ENCODE data around the gene INPP5D.

Gene INPP5D

DNA sequence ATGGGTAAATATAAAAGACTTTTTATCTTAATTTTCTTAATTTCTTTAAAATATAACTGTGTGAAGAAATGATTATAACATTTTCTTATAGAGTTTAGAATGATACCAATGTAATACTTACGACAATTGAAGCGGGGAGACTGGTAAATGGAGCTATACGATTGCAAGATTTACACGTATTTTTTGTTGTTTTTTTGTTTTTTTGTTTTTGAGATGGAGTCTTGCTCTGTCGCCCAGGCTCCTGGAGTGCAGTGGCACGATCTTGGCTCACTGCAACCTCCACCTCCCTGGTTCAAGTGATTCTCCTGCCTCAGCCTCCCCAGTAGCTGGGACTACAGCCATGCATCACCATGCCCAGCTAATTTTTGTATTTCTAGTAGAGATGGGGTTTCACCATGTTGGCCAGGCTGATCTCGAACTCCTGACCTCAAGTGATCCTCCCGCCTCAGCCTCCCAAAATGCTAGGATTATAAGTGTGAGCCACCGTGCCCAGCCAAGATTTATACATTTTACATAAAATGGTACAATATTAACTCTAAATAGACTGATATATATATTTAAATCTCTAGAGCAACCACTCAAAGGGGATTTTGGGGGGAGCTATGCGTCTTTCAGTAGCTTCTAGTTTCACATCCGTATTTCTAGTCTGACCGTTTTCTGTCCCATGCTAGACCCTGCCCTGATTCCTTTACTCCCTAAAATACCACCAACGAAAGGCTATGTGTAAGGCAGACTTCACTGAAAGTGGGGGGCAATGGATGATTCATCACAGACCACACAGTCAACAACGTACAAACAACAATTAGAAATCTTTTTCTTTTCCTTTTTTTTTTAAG is 163.1 kb downstream of the INPP5D start:
- CTCF ChIA-PET, result interaction anchor here (0.7 kb wide), 1 partner anchor 170 kb away, joined by 3 read pairs; no protein-coding TSS in a partner anchor
- no peak overlapping the region for H3K27ac ChIP-seq
- POLR2A ChIA-PET (ENCODE audit: low non-redundant PET), result no interaction called here
- no peak for DNase-seq (ENCODE audit: low spot score)
- TF ChIP-seq, protein P1, sequence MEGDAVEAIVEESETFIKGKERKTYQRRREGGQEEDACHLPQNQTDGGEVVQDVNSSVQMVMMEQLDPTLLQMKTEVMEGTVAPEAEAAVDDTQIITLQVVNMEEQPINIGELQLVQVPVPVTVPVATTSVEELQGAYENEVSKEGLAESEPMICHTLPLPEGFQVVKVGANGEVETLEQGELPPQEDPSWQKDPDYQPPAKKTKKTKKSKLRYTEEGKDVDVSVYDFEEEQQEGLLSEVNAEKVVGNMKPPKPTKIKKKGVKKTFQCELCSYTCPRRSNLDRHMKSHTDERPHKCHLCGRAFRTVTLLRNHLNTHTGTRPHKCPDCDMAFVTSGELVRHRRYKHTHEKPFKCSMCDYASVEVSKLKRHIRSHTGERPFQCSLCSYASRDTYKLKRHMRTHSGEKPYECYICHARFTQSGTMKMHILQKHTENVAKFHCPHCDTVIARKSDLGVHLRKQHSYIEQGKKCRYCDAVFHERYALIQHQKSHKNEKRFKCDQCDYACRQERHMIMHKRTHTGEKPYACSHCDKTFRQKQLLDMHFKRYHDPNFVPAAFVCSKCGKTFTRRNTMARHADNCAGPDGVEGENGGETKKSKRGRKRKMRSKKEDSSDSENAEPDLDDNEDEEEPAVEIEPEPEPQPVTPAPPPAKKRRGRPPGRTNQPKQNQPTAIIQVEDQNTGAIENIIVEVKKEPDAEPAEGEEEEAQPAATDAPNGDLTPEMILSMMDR (conservative IDR thresholded peaks at IDR 0.05; ENCODE audit: low read depth), result no peak

DNA sequence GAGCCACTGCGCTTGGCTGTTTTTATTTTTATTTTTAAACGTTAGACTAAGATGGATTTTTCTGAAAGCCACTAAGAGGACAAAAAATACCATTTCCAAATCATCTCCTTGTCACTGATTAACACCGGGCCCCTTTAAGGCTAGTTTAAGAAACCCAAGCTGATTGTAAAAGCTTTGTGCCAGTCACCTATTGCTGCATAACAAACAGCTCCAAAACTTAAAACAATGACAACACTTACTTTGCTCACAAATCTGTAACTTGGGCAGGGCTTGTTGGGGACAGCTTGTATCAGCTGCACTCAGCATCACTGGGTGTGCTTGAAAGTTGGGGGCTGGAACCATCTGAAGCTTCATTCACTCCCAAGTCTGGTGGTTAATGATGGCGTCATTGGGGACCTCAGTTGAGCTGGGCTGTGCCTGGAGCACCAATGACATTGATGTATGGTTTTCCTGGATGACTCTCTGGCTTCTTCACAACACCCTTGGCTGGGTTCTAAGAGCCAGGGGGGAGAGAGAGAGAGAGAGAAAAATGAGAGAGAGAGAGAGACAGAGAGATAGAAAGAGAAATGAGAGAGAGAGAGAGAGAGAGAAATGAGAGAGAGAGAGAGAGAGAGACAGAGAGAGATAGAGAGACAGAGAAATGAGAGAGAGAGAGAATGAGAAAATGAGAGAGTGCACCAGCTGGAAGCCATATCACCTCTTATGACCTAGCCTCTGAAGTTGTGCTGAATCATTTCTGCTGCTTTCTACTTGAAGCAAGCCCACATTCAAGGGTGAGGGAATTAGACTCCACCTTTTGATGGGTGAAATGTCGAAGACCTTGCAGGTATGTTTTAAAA is 165.3 kb downstream of the INPP5D start:
- CTCF ChIA-PET, result no interaction called here
- no peak overlapping the region for H3K27ac ChIP-seq
- DNase-seq (ENCODE audit: low spot score), result no peak
- POLR2A ChIA-PET (ENCODE audit: low non-redundant PET), result no interaction called here
- TF ChIP-seq, protein P1 (conservative IDR thresholded peaks at IDR 0.05; ENCODE audit: low read depth), result no peak

DNA sequence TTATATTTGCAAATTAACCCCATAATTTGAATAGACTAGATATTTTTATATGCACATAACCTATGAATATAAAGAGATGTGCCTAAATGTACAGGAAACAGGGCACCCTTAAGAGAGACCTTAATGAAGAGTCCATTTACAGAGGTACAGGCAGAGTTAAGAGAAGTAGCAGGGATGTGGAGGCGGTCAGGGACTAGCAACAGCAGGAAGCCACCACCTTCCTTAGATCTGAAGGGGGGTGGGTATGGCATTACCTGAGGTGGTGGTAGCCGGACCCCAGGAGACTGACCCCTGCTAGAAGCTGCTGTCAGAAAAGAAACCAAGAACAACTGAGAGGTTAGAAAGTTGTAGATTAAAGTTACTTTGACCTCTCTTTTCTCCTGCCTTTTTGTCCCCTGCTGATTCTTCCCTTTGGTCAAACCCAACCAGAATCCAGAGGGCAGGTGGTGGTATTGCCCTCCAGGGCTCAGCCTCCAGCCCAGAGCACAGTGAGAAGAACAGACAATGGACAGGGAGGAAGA is 166.4 kb downstream of the INPP5D start:
- ChIA-PET POLR2A (ENCODE audit: low non-redundant PET) (no interaction called here), CTCF (no interaction called here)
- H3K27ac ChIP-seq, result no peak overlapping the region
- no peak for DNase-seq (ENCODE audit: low spot score)
- TF ChIP-seq, protein P1 (conservative IDR thresholded peaks at IDR 0.05; ENCODE audit: low read depth), result no peak

DNA sequence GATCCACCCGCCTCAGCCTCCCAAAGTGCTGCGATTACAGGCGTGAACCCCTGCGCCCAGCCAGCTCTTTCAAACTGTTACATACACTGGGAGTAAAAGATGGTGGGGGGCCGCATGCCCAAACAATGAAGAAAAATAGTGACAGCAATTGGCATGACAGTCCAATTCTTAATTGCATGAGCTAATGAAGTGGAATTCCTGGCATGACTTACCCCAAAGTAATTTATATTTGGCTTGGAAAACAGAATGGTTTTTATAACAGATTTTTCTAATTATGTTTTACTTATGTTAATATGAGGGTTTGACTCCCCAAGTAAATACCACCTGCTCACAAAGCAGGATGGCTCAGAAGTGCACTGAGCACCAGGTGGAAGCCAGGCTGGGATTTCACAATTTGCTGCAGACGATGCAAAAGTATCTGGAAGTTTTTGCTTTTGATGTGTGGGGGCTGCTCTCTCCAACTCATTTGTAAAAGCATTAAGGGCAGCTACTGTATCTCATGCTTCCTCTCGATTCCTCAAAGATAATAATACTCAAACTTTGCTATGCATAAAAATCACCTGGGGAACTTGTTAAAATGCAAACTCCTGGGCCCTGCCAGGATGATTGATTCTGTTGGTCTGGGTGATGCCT is 167.3 kb downstream of the INPP5D start:
- TF ChIP-seq, protein P1 (conservative IDR thresholded peaks at IDR 0.05; ENCODE audit: low read depth), result no peak
- CTCF ChIA-PET, result no interaction called here
- DNase-seq (ENCODE audit: low spot score), result no peak
- H3K27ac ChIP-seq, result no peak overlapping the region
- POLR2A ChIA-PET (ENCODE audit: low non-redundant PET), result no interaction called here

DNA sequence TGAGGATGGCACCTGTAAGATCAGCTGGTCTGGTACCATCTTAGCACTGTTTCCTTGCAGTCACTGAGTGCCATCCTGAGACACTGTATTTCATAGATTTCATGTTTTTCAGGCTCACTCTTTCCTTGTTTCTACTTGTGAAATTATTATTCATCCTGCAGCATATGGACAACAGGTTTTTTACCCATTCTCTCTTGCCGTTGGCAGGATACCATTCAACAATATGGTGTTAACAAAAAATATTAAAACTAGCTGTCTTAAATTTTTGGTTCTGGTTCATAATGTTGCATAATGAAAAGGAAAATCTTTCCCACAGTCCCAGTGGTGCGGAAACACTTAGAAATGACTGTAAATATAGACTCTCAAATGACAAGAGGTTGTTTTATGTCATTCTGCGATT is 168.2 kb downstream of the INPP5D start:
- ChIA-PET POLR2A (ENCODE audit: low non-redundant PET) (no interaction called here), CTCF (no interaction called here)
- TF ChIP-seq, protein P1 (conservative IDR thresholded peaks at IDR 0.05; ENCODE audit: low read depth), result no peak
- H3K27ac ChIP-seq, result no peak overlapping the region
- no peak for DNase-seq (ENCODE audit: low spot score)

DNA sequence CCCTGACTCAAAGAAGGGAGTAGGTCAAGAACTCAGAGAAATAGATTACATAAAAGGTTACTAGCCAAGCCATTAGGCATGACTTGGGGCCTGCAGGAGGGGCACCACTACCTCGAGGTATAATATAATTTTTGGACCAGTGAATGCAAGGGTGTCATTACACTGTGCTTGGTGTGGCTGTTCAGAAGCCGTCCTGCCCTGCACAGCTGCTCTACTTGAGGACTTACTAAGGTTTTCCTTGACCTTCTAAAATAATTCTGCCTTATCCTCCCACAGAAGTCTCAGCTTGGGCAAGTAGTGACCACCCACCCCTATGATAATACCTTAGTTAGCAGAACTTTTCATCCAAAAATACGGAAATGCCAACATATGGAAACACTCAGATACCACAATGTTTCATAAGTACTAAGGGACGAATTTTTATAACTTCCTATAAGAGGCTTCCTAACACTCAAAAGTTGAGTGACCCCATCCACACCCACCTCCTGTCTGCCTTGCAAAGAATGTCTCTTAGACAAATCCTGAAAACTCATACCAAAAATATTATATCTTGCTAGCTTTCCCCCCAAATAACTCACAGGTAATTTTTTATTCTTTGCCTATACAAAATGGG is 173.6 kb downstream of the INPP5D start:
- ChIA-PET CTCF (no interaction called here), POLR2A (ENCODE audit: low non-redundant PET) (no interaction called here)
- no peak for DNase-seq (ENCODE audit: low spot score)
- no peak overlapping the region for H3K27ac ChIP-seq
- TF ChIP-seq, protein P1 (conservative IDR thresholded peaks at IDR 0.05; ENCODE audit: low read depth), result no peak
